ENCODE results near the gene STOML1.

The STOML1 gene

DNA sequence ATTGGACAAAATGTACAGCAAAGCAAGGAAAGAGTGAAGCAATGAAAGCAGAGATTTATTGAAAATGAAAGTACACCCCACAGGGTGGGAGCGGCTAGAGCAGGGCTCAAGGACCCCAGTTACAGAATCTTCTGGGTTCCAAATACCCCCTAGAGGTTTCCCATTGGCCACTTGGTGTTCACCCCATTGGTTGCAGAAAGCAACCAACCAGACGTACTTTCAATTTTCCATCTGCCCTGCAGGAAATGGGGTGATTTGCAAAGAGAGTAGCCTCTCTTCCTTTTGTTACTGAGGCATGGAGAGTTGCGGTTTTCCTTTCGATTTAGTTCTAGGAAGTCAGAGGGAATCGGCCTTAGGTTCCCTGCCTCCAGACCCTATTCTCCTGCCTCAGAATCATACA lies 4.8 kb upstream of the STOML1 start:
- DNase-seq = peak; percentile 28
- H3K36me3 ChIP-seq (replicated peaks) = peaks cover 21% of the 10 kb centered on the region
- peak overlapping the region; percentile 12 for H3K4me3 ChIP-seq (ENCODE audit: low read depth, low read length)
- TF ChIP-seq, protein P1, sequence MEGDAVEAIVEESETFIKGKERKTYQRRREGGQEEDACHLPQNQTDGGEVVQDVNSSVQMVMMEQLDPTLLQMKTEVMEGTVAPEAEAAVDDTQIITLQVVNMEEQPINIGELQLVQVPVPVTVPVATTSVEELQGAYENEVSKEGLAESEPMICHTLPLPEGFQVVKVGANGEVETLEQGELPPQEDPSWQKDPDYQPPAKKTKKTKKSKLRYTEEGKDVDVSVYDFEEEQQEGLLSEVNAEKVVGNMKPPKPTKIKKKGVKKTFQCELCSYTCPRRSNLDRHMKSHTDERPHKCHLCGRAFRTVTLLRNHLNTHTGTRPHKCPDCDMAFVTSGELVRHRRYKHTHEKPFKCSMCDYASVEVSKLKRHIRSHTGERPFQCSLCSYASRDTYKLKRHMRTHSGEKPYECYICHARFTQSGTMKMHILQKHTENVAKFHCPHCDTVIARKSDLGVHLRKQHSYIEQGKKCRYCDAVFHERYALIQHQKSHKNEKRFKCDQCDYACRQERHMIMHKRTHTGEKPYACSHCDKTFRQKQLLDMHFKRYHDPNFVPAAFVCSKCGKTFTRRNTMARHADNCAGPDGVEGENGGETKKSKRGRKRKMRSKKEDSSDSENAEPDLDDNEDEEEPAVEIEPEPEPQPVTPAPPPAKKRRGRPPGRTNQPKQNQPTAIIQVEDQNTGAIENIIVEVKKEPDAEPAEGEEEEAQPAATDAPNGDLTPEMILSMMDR (IDR thresholded peaks at IDR 0.05; ENCODE audit: low read depth, low read length, missing control alignments) = no peak
- no peaks in the 10 kb centered on the region for H3K27me3 ChIP-seq (replicated peaks)
- in situ Hi-C loops (cut with HindIII; ENCODE audit: low pct_ligation_motif_present, low sequenced_read_pairs) = no loop called here
- no peak overlapping the region for H3K27ac ChIP-seq

DNA sequence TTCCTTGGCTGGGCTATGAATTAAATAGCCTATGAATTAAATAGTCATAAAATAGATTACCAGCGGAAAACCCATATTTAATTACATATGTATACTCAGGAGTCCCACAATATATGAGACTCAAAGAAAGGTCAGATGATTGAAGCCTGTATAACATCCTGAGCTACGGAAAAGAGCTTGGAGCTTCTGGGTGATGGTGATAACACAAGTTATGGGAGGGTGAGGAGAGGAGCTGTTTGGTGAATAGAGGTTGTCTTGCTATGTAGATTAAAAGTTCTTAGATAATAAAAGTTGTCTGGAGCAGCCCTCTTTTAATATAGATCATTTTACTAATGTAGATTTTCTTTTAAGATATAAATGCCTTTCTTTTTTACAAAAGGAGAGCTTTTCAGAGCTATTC lies 4.2 kb upstream of the STOML1 start:
- Histone ChIP-seq H3K36me3 (replicated peaks) (peaks cover 17% of the 10 kb centered on the region), H3K4me3 (ENCODE audit: low read depth, low read length) (peak overlapping the region; percentile 74), H3K27ac (no peak overlapping the region), H3K27me3 (replicated peaks) (no peaks in the 10 kb centered on the region)
- DNase-seq = no peak
- in situ Hi-C loops (cut with HindIII; ENCODE audit: low pct_ligation_motif_present, low sequenced_read_pairs) = no loop called here
- TF ChIP-seq, protein P1 (IDR thresholded peaks at IDR 0.05; ENCODE audit: low read depth, low read length, missing control alignments) = no peak

DNA sequence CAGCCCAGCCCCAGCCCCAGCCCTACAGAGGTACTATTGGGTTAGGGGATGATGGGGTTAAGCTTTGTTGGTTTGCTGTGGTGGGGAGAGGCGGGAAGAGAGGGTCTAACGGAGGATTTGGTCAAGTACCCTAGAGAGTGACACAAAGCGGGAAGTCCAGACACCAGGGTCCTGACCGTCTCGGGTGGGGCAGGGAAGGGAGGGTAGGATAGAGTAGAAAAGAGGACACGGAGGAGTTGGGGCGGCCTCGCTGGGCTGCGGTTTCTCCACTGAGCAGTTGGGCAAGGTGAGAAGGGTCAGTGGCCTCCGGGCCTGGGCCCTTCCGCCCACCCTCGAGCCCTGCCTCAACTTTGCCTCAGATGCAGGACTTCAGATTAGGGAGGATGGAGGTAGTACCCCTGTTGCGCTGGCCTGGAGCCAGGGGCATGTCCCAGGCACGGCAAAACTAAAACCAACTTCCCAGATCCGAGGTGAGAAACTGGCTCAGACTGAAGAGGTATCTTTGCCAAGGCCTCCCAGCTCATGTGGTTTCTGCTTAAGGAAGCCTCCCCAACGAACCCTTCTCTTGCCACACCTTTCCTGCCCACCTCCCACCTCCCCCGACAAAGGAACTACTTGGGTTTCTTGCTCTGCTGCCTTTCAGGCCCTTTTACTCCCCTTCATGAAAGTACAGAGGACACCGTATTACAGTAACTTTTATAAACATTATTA lies 3.0 kb upstream of the STOML1 start:
- H3K27me3 ChIP-seq (replicated peaks) = no peaks in the 10 kb centered on the region
- H3K36me3 ChIP-seq (replicated peaks) = peaks cover 17% of the 10 kb centered on the region
- TF ChIP-seq, protein P1 (IDR thresholded peaks at IDR 0.05; ENCODE audit: low read depth, low read length, missing control alignments) = no peak
- no peak for DNase-seq
- peak overlapping the region; percentile 56 for H3K27ac ChIP-seq
- in situ Hi-C loops (cut with HindIII; ENCODE audit: low pct_ligation_motif_present, low sequenced_read_pairs) = no loop called here
- H3K4me3 ChIP-seq (ENCODE audit: low read depth, low read length) = peak overlapping the region; percentile 74

DNA sequence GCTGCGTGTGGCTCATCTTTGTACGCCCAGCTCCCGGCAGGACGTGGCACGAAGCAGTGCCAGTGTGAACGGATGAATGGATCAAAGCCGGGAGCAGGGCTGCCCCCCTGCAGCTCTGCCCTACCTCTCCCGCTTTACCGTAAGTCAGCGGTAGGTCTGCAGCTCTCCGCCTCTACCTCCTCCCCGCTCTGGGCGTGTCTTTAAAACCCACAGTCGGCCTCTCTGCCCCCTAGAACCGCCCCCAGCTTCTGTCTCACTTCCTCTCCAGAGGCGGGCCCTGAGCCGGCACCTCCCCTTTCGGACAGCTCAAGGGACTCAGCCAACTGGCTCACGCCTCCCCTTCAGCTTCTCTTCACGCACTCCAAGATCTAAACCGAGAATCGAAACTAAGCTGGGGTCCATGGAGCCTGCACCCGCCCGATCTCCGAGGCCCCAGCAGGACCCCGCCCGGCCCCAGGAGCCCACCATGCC lies 2.4 kb upstream of the STOML1 start, which contains the start of gene PML:
Gene PML, plus strand, starts transcription at position 304 of the 471 bp plus-strand sequence. Its CDS starts 97 bp downstream, at position 401.
- peaks cover 17% of the 10 kb centered on the region for H3K36me3 ChIP-seq (replicated peaks)
- peak within 1 kb of the TSS; percentile 56 for H3K27ac ChIP-seq
- peak; percentile 97 for DNase-seq
- H3K27me3 ChIP-seq (replicated peaks) = no peaks in the 10 kb centered on the region
- TF ChIP-seq, protein P1 (IDR thresholded peaks at IDR 0.05; ENCODE audit: low read depth, low read length, missing control alignments) = no peak
- peak within 1 kb of the TSS; percentile 74 for H3K4me3 ChIP-seq (ENCODE audit: low read depth, low read length)
- in situ Hi-C loops (cut with HindIII; ENCODE audit: low pct_ligation_motif_present, low sequenced_read_pairs) = no loop called here

DNA sequence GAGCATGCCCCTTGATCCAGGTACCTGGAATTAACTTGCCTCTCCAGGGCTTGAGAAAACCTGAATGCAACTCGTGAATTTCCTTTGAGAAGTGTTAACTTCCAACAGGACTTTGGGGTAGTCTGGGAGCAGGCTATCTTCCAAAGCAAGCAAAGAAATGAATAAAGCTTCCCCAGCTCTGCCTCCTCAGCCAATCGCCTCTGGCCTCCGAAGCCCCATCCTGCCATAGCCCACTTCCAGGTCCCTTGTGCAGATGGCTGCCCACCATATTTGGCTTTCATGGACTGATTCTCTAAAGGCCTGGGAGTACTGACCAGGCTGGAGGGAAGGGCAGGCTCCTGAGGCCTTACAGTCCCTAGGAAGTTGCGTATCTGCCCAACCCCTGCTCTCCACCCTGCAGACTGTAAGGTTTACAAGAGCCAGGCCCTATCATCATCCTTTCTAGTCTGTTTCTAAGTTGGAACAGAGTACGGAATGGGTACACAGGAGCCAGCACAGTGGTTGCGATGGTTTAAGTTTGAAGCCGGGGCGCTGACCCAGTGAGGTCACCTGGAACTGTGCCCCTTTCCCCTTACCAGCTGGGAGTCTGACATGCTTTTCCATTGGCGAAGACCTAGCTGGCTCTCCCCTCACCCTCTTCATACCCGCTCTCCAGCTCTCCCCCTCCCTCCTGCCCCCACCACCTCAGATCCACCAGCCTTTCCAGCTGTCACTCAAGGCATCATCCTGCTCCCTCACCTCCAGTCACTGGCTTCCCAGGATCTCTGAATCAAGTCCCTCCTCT lies 1.3 kb upstream of the STOML1 start:
- TF ChIP-seq, protein P1 (IDR thresholded peaks at IDR 0.05; ENCODE audit: low read depth, low read length, missing control alignments) = no peak
- Histone ChIP-seq H3K27me3 (replicated peaks) (no peaks in the 10 kb centered on the region), H3K27ac (no peak overlapping the region), H3K4me3 (ENCODE audit: low read depth, low read length) (no peak overlapping the region), H3K36me3 (replicated peaks) (peaks cover 6% of the 10 kb centered on the region)
- DNase-seq = no peak
- in situ Hi-C loops (cut with HindIII; ENCODE audit: low pct_ligation_motif_present, low sequenced_read_pairs) = no loop called here

Measured in brain microvascular endothelial cell (primary cell).